H1 (cell line): Measurements from ENCODE around the gene MBNL3. TPM values are rescaled to one million over a fixed set of nuclear protein-coding genes. Genes with fewer than 3 reads are reported as not detected.

Source experiments
- EP300 ChIP-seq, 2 experiments: IDR thresholded peaks; 1 replicate in 1 of 2; 2 replicates in 1 of 2; pipeline ENCODE4 v1.6.1; 2011 to 2012; ENCODE audit warnings: low read depth in 2 of 2, low read length in 2 of 2, mild to moderate bottlenecking in 2 of 2, borderline replicate concordance in 1 of 2, inconsistent platforms in 1 of 2, moderate library complexity in 1 of 2
- EZH2 ChIP-seq: fragments of 200-600 bp; sonication (generic); IDR thresholded peaks from 2 replicates; pipeline ENCODE4 v1.7.1; 2012; ENCODE audit warnings: low read depth, mild to moderate bottlenecking, moderate library complexity, low read length, inconsistent platforms; ENCODE audit not compliant: severe bottlenecking
- polyA plus RNA-seq, 7 experiments: library from polyadenylated mRNA; depleted of rRNA in 3 of 7; stranded (reverse) in 5 of 7; unstranded in 2 of 7; fragments of >200 nt in 5 of 7; fragments of 200-250 nt in 2 of 7; gene quantifications; 1 replicate in 5 of 7; 2 replicates in 1 of 7; 4 replicates in 1 of 7; pipeline versions ENCODE4 v1.2.1 to v1.2.3, GENCODE V29; 2011 to 2013; ENCODE audit warnings: missing spikeins in 2 of 7, mixed read lengths in 2 of 7
- total RNA-seq: library from RNA; stranded (reverse); fragmentation: NEBNext Ultra II Directional; extraction: Animal tissue kit (Norgen Biotek cat#: 25700); gene quantifications from 2 replicates; pipeline ENCODE4 v1.2.1, GENCODE V29; 2021

The MBNL3 gene
- total and polyA plus RNA-seq, 2 of the 8 experiments (the other 6 are each of a cell fraction or from before 2014, with no cell fraction given): 3.5 to 4.3 TPM

GRCh38 chrX:132483488-132483887, 5.3 kb downstream of the MBNL3 start (continued):
- no peak for TF ChIP-seq EP300 (IDR thresholded peaks at IDR 0.05; ENCODE audit: borderline replicate concordance in 1 of 2, low read depth in 2 of 2, low read length in 2 of 2)
- TF ChIP-seq EZH2: no peak
- TF ChIP-seq, all 59 proteins: peak for 0
